Pancreas (tissue), 10 donors: Measurements from ENCODE around the gene KPNA1. TPM values are rescaled to one million over a fixed set of nuclear protein-coding genes. Genes with fewer than 3 reads are reported as not detected.
"Not testable (repeated sequence)": the region's sequence is repeated elsewhere in the genome, so short reads cannot be mapped to it uniquely, and the experiment has no call there.

Experiments used
- ATAC-seq, 4 donors: fragments of 200-7000 bp; cut with Tn5 transposase; one replicate each; pipeline versions ENCODE4 v1.8.0 to v1.9.1; 2020; ENCODE audit warnings: mild to moderate bottlenecking in 4 of 4, moderate library complexity in 4 of 4
- DNase-seq, 6 donors: peaks; one replicate each; pipeline ENCODE4 v3.0.0-alpha.2; 2020
- FAIRE-seq: peaks from 2 replicates; lab custom pipeline; 2012; peaks lifted over from hg19 to GRCh38; lab: Jason Lieb, UNC
- H3K27ac ChIP-seq, 4 donors: fragments of 200-600 bp; sonication (generic); 1 replicate in 3 of 4; 2 replicates in 1 of 4; pipeline versions ENCODE4 v1.5.0 to v1.8.0; 2020
- H3K27me3 ChIP-seq, 4 donors: fragments of 200-600 bp; one replicate each; pipeline ENCODE4 v1.8.0; 2021
- H3K36me3 ChIP-seq, 3 donors: fragments of 200-600 bp; sonication (generic) in 1 of 3; one replicate each; pipeline versions ENCODE4 v1.5.0 to v1.8.0; 2020 to 2021
- H3K4me1 ChIP-seq, 3 donors: fragments of 200-600 bp; one replicate each; pipeline ENCODE4 v1.8.0; 2021
- H3K4me3 ChIP-seq, 4 donors: fragments of 200-600 bp; sonication (generic) in 2 of 4; one replicate each; pipeline versions ENCODE4 v1.5.0 to v1.8.0; 2020 to 2021
- H3K9me3 ChIP-seq, 4 donors: fragments of 200-600 bp; one replicate each; pipeline ENCODE4 v1.8.0; 2021
- CTCF ChIP-seq, 4 donors: fragments of 200-600 bp; sonication (generic) in 3 of 4; IDR thresholded peaks; one replicate each; pipeline versions ENCODE4 v1.5.0 to v1.8.0; 2021; ENCODE audit warnings: antibody characterized with exemption in 4 of 4
- WGBS, 2 donors: extraction: QIAGEN DNeasy Blood & Tissue Kit; methylation state at CpG; one replicate each; pipeline ENCODE4 v1.1.7; 2013; 5-methylcytosine and 5-hydroxymethylcytosine counted together
- intact Hi-C, 3 donors: fragments of 100-400 bp; cut with DNase I; formaldehyde crosslinking; loops; one replicate each; pipeline versions ENCODE4 v1.11.1 to v1.14.2; 2022
- polyA plus RNA-seq, 2 donors: library from polyadenylated mRNA; stranded (reverse); fragments of 200-250 nt; gene quantifications; one replicate each; pipeline ENCODE4 v1.2.3, GENCODE V29; 2013
- total RNA-seq, 6 donors: library from RNA; stranded (reverse); fragmentation: NEBNext Ultra II Directional in 4 of 6; extraction: Animal tissue kit (Norgen Biotek cat#: 25700) in 4 of 6; gene quantifications; one replicate each; pipeline versions ENCODE4 v1.2.1 to v1.2.4, GENCODE V29; 2021 to 2023
- donor health status: healthy with polysubstance abuse.
- donor health status: DM: no; HTN: no; CAD: no; lungs with moderate emphysema.
- donor health status: DM: no; HTN: no; CAD: no.
- donor health status: control.
- donor health status: control.
- donor health status: Bipolar disorder and iron deficiency.
- donor health status: DM: yes; HTN: yes; CAD: no.
- donor health status: DM: no; HTN: no; CAD: no.
- donor health status: DM: no; HTN: no; CAD: no.
- donor health status: DM: yes; HTN: yes; CAD: no.

Gene KPNA1
- total and polyA plus RNA-seq, 8 donors: 5.7 to 35.1 (median 21.8) TPM

- no peaks in the 10 kb centered on the region for H3K9me3 ChIP-seq
- DNase-seq: no peak
- TF ChIP-seq CTCF (IDR thresholded peaks at IDR 0.05): no peak
- ATAC-seq: no peak
- no peak overlapping the region for H3K27ac ChIP-seq
- H3K4me1 ChIP-seq: peaks cover 8 to 12% (median 11%) of the 10 kb centered on the region in 3 donors
- H3K4me3 ChIP-seq: no peak overlapping the region
- H3K27me3 ChIP-seq: no peaks in the 10 kb centered on the region
- no peak for FAIRE-seq
- WGBS, 2 donors: 91 to 92% methylated on average over 2 of the region's 2 CpGs
- no peaks in the 10 kb centered on the region for H3K36me3 ChIP-seq
- intact Hi-C loops: no loop called here
These were observed 11.8 kb downstream of the KPNA1 start for GRCh38 chr3:122502941-122503340.

- DNase-seq (no peak), ATAC-seq (no peak), FAIRE-seq (no peak)
- Histone ChIP-seq H3K4me3 (no peak overlapping the region), H3K27me3 (no peaks in the 10 kb centered on the region), H3K4me1 (peaks cover 8 to 12% (median 11%) of the 10 kb centered on the region in 3 donors), H3K36me3 (no peaks in the 10 kb centered on the region), H3K9me3 (no peaks in the 10 kb centered on the region), H3K27ac (no peak overlapping the region)
- TF ChIP-seq CTCF (IDR thresholded peaks at IDR 0.05): no peak
- 55 to 58% methylated on average over 2 of the region's 2 CpGs for WGBS, 2 donors
- intact Hi-C loops: no loop called here
These were observed 12.6 kb downstream of the KPNA1 start for GRCh38 chr3:122502139-122502538.

GRCh38 chr3:122500964-122501363, 13.8 kb downstream of the KPNA1 start:
- ATAC-seq, H3K9me3 ChIP-seq, intact Hi-C loops, H3K27ac ChIP-seq, FAIRE-seq, H3K36me3 ChIP-seq, DNase-seq, H3K4me3 ChIP-seq, H3K27me3 ChIP-seq: not testable (repeated sequence)
- WGBS, 2 donors: 89 to 92% methylated on average over 6 of the region's 6 CpGs
- peaks cover 8 to 12% (median 10%) of the 10 kb centered on the region in 3 donors for H3K4me1 ChIP-seq

- intact Hi-C loops: no loop called here
- Histone ChIP-seq H3K9me3 (no peaks in the 10 kb centered on the region), H3K4me1 (peaks cover 0 to 8% (median 7%) of the 10 kb centered on the region in 3 donors), H3K27ac (no peak overlapping the region), H3K4me3 (no peak overlapping the region), H3K27me3 (no peaks in the 10 kb centered on the region), H3K36me3 (peaks cover 0 to 6% (median 0%) of the 10 kb centered on the region in 3 donors)
- DNase-seq (no peak), FAIRE-seq (no peak), ATAC-seq (no peak)
- 55 to 62% methylated on average over 1 of the region's 1 CpG for WGBS, 2 donors
- TF ChIP-seq CTCF (IDR thresholded peaks at IDR 0.05): no peak
These were observed 16.6 kb downstream of the KPNA1 start for GRCh38 chr3:122498152-122498551.

- WGBS, 2 donors: 85 to 90% methylated on average over 1 of the region's 1 CpG
- H3K4me1 ChIP-seq: peaks cover 0 to 5% (median 3%) of the 10 kb centered on the region in 3 donors
- intact Hi-C loops: no loop called here
- H3K36me3 ChIP-seq: peaks cover 0 to 6% (median 0%) of the 10 kb centered on the region in 3 donors
- no peak for DNase-seq
- no peak for TF ChIP-seq CTCF (IDR thresholded peaks at IDR 0.05)
- no peak overlapping the region for H3K4me3 ChIP-seq
- H3K27me3 ChIP-seq: no peaks in the 10 kb centered on the region
- FAIRE-seq: no peak
- peak in 1 of 4 donors; percentile 24 for ATAC-seq
- H3K9me3 ChIP-seq: no peaks in the 10 kb centered on the region
- no peak overlapping the region for H3K27ac ChIP-seq
These were observed 17.3 kb downstream of the KPNA1 start for GRCh38 chr3:122497425-122497824.
